WTC11 (cell line): ENCODE data around the gene MXRA8.

Source experiments
- ATF1 ChIP-seq: sonication (generic); formaldehyde crosslinking; IDR thresholded peaks from 2 replicates; pipeline ENCODE4 v1.8.1; 2023; ENCODE audit warnings: mild to moderate bottlenecking, moderate library complexity, missing genetic modification reagents
- CBFB ChIP-seq: sonication (generic); formaldehyde crosslinking; IDR thresholded peaks from 2 replicates; pipeline ENCODE4 v1.8.1; 2022; ENCODE audit warnings: mild to moderate bottlenecking, low read depth, missing genetic modification reagents
- NR3C1 ChIP-seq: sonication (generic); formaldehyde crosslinking; conservative IDR thresholded peaks from 2 replicates; pipeline ENCODE4 v1.8.1; 2023; ENCODE audit warnings: low read depth, mild to moderate bottlenecking, missing genetic modification reagents
- TF ChIP-seq, protein P1 (sequence below): fragments of 200-600 bp; IDR thresholded peaks from 2 replicates; pipeline ENCODE4 v1.8.0; 2022; ENCODE audit warnings: antibody characterized with exemption

GRCh38 chr1:1324084-1324523 lies 34.3 kb downstream of the MXRA8 start:
- TF ChIP-seq, protein P1, sequence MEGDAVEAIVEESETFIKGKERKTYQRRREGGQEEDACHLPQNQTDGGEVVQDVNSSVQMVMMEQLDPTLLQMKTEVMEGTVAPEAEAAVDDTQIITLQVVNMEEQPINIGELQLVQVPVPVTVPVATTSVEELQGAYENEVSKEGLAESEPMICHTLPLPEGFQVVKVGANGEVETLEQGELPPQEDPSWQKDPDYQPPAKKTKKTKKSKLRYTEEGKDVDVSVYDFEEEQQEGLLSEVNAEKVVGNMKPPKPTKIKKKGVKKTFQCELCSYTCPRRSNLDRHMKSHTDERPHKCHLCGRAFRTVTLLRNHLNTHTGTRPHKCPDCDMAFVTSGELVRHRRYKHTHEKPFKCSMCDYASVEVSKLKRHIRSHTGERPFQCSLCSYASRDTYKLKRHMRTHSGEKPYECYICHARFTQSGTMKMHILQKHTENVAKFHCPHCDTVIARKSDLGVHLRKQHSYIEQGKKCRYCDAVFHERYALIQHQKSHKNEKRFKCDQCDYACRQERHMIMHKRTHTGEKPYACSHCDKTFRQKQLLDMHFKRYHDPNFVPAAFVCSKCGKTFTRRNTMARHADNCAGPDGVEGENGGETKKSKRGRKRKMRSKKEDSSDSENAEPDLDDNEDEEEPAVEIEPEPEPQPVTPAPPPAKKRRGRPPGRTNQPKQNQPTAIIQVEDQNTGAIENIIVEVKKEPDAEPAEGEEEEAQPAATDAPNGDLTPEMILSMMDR = no peak
- TF ChIP-seq NR3C1 (CRISPR knock-in tag) (no peak), CBFB (no peak), ATF1 (CRISPR knock-in tag) (no peak)
